AG09309 (cell line): ENCODE data around the gene SUPV3L1.

Experiments used
- DNase-seq: peaks from one replicate; pipeline ENCODE4 v3.0.0-alpha.2; 2010; ENCODE audit warnings: low read depth
- H3K4me3 ChIP-seq: 2 replicates; pipeline ENCODE4 v1.5.1; 2011; ENCODE audit warnings: mild to moderate bottlenecking, low read depth, low read length, moderate library complexity; ENCODE audit not compliant: control insufficient read depth
- TF ChIP-seq, protein P1 (sequence below): IDR thresholded peaks from 2 replicates; pipeline ENCODE4 v1.5.1; 2011; ENCODE audit warnings: mild to moderate bottlenecking, low read depth, low read length, inconsistent platforms; ENCODE audit not compliant: insufficient read depth, control insufficient read depth; ENCODE audit errors: missing control alignments

The SUPV3L1 gene

DNA sequence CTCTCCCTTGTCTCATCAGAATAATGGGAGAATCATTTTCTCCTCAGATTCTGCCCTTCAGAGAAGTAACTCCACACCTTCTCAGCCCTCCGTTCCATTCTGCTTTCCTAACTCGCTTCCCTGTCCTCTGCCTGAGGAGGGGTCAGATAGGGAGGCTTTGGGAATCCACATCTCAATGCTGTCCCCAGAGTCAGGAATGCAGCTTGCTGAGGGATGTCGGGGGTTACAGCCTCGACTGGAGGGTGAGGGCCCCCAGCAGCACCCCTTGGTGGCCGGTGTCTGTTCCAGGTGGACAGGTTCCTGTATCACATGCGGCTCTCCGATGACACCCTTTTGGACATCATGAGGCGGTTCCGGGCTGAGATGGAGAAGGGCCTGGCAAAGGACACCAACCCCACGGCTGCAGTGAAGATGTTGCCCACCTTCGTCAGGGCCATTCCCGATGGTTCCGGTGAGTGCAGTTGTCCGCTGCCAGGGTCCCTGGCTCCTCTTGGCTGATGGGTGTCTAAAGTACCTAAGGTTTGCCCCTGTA is 47.0 kb downstream of the SUPV3L1 start:
- TF ChIP-seq, protein P1, sequence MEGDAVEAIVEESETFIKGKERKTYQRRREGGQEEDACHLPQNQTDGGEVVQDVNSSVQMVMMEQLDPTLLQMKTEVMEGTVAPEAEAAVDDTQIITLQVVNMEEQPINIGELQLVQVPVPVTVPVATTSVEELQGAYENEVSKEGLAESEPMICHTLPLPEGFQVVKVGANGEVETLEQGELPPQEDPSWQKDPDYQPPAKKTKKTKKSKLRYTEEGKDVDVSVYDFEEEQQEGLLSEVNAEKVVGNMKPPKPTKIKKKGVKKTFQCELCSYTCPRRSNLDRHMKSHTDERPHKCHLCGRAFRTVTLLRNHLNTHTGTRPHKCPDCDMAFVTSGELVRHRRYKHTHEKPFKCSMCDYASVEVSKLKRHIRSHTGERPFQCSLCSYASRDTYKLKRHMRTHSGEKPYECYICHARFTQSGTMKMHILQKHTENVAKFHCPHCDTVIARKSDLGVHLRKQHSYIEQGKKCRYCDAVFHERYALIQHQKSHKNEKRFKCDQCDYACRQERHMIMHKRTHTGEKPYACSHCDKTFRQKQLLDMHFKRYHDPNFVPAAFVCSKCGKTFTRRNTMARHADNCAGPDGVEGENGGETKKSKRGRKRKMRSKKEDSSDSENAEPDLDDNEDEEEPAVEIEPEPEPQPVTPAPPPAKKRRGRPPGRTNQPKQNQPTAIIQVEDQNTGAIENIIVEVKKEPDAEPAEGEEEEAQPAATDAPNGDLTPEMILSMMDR, result no peak
- no peak for DNase-seq
- no peak overlapping the region for H3K4me3 ChIP-seq

DNA sequence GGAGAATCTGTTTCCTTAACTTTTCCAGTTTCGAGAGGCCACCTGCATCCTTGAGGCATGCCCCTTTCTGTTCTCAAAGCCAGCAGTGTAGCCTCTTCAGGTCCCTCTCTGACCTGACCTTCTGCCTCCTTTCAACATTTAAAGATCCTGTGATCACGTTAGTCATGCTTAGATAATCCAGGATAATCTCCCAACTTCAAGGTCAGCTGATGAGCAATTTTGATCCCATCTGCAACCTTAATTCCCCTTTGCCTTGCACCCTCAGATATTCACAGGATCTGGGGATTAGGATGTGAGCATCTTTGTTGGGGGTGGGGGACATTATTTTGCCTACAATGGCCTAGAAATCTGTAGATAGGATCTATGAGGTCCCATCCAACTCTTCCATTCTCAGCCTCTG is 48.1 kb downstream of the SUPV3L1 start:
- TF ChIP-seq, protein P1, result no peak
- no peak overlapping the region for H3K4me3 ChIP-seq
- no peak for DNase-seq

DNA sequence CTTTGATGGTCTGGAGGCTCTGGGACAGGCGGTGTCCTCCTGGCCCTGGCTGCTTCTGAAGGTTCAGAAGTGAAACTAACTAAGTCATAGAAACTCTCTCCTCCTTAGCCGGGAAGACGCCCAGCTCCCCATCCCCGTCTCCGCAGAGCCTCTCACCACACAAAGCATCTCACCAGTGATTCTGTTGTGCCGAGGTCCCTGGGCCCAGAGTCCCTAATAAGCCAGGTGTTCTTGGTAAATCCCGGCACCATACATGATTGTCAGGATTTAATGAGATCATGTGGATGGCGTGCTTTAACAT is 49.5 kb downstream of the SUPV3L1 start:
- H3K4me3 ChIP-seq, result no peak overlapping the region
- TF ChIP-seq, protein P1, result no peak
- DNase-seq, result no peak

DNA sequence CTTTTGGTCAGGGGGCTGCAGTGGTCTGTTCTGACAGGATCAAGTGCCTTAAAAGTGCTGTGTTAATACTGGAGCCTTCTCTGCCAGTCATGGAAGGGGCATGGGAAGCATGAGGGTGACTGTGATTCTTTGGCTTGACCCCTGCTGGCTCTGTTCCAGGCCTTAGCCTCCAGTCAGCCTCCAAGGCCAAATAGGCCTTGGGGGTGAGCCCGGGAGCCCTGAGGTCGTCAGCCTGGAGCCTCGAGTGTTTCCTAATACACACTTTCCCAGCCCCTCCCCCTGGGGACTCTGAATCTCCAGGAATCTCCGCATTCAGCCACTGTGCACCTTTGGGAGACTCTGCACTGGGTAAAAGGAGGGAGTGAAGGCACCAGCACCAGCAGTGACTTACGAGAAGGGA is 50.1 kb downstream of the SUPV3L1 start:
- TF ChIP-seq, protein P1, result no peak
- DNase-seq, result no peak
- no peak overlapping the region for H3K4me3 ChIP-seq

DNA sequence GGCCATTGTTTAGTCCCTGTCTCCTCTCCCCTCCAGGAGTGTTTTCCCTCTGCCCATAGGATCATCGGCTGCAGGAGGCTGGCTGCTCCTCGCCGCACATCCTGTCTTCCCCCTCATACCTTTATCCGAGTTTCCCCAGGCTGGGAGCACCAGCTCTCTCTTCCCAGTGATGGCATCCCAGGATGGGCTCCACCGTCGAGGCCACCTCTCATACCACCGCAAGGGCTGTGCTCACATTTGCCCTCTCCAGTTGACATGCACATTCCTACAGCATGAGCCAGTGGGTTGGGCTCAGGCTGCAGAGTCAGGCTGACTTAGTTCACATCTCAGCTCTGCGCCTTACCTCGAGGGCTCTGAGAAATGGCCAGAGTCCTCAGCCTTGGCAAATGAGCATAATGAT is 52.2 kb downstream of the SUPV3L1 start:
- TF ChIP-seq, protein P1, result peak; percentile 16
- H3K4me3 ChIP-seq, result no peak overlapping the region
- peak; percentile 46 for DNase-seq

DNA sequence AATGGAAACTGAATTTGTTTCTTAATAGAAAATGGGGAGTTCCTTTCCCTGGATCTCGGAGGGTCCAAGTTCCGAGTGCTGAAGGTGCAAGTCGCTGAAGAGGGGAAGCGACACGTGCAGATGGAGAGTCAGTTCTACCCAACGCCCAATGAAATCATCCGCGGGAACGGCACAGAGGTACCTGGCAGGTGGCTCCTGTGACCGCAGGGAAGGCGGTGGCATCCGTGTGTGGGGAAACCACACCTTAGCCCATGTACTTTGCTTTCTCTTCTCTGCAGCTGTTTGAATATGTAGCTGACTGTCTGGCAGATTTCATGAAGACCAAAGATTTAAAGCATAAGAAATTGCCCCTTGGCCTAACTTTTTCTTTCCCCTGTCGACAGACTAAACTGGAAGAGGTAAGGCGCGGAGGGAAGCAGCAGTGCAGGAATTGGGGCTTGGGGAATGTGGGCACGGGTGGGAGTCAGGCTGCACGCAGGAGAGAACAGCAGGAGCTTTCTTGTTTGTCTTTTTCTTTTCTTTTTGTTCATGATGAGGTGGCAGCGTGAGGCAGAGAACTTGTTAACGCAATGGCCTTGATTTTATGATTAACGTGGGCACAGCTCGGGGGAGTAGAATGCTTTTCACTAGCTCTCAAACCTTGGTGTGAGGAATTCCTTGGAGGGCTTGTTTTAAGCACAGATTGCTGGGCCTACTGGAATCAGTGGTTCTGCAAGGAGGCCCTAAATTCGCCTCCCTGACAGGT is 52.9 kb downstream of the SUPV3L1 start:
- H3K4me3 ChIP-seq, result no peak overlapping the region
- TF ChIP-seq, protein P1, result no peak
- DNase-seq, result no peak

DNA sequence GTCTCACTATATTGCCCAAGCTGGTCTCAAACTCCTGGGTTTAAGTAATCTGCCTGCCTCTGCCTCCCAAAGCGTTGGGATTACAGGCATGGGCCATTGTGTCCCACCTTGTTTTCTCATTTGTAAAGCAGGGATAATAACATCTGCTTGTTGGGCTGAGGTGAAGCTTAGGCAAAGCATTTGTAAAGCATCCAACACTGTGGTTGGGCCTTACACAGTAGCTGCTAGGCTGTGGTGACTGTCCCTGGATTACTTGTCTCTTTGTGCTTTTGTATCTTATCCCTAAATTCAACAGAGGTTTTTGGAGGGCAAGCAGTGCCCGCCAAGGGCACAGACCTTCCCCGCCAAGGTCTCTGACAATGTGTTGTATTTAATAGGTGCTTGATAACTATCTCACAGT is 54.4 kb downstream of the SUPV3L1 start:
- no peak overlapping the region for H3K4me3 ChIP-seq
- no peak for DNase-seq
- TF ChIP-seq, protein P1, result no peak
